Right lobe of liver (tissue), 6 donors: ENCODE measurements around the gene MAML3. TPM values are rescaled to one million over a fixed set of nuclear protein-coding genes. Genes with fewer than 3 reads are reported as not detected.

Experiments
- ATAC-seq, 4 donors: fragments of 200-7000 bp; cut with Tn5 transposase; one replicate each; pipeline ENCODE4 v1.9.1; 2020; ENCODE audit warnings: mild to moderate bottlenecking in 4 of 4, moderate library complexity in 4 of 4
- DNase-seq, 3 donors: peaks; one replicate each; pipeline ENCODE4 v3.0.0-alpha.2; 2020
- H3K27ac ChIP-seq, 3 donors: fragments of 200-600 bp; one replicate each; pipeline ENCODE4 v1.8.0; 2022
- H3K27me3 ChIP-seq, 2 donors: fragments of 200-600 bp; one replicate each; pipeline ENCODE4 v1.8.0; 2022
- H3K36me3 ChIP-seq, 4 donors: fragments of 200-600 bp; sonication (generic) in 1 of 4; one replicate each; pipeline versions ENCODE4 v1.5.1 to v1.8.0; 2017 to 2022; ENCODE audit warnings: control low read depth in 1 of 4
- H3K4me1 ChIP-seq, 4 donors: fragments of 200-600 bp; sonication (generic) in 1 of 4; one replicate each; pipeline versions ENCODE4 v1.5.1 to v1.8.0; 2017 to 2022; ENCODE audit warnings: control low read depth in 1 of 4
- H3K4me3 ChIP-seq, 3 donors: fragments of 200-600 bp; one replicate each; pipeline ENCODE4 v1.8.0; 2022
- H3K9me3 ChIP-seq, 4 donors: fragments of 200-600 bp; sonication (generic) in 1 of 4; one replicate each; pipeline versions ENCODE4 v1.5.1 to v1.8.0; 2017 to 2022; ENCODE audit warnings: control low read depth in 1 of 4
- POLR2A ChIP-seq: fragments of 450-650 bp; IDR thresholded peaks from one replicate; pipeline ENCODE4 v1.6.1; 2017; ENCODE audit warnings: antibody characterized with exemption, mild to moderate bottlenecking
- WGBS: methylation state at CpG from one replicate; pipeline ENCODE4 v1.1.6; 2018; ENCODE audit warnings: low coverage, low lambda C conversion rate; ENCODE audit not compliant: insufficient coverage; ENCODE audit errors: missing lambda C conversion rate; 5-methylcytosine and 5-hydroxymethylcytosine counted together
- intact Hi-C, 2 donors: fragments of 100-400 bp; cut with DNase I; formaldehyde crosslinking; loops; one replicate each; pipeline versions ENCODE4 v1.11.2 to v1.14.1; 2022
- total RNA-seq, 6 experiments: library from RNA; depleted of rRNA in 2 of 6; stranded (reverse); fragments of >200 nt in 2 of 6; fragmentation: NEBNext Ultra II Directional in 3 of 6; extraction: Animal tissue kit (Norgen Biotek cat#: 25700) in 3 of 6; gene quantifications; one replicate each; pipeline versions ENCODE4 v1.1.0 to v1.2.4, GENCODE V29; 2016 to 2023
- TF ChIP-seq, protein P1 (sequence below), 4 donors: fragments of 200-600 bp in 3 of 4; fragments of 450-650 bp in 1 of 4; IDR thresholded peaks; one replicate each; pipeline versions ENCODE4 v1.5.1 to v1.8.0; 2016 to 2022; ENCODE audit warnings: antibody characterized with exemption in 4 of 4, mild to moderate bottlenecking in 2 of 4
- donor health status: DM: no; HTN: yes; CAD: no.
- donor health status: DM: no; HTN: no; CAD: no.
- donor health status: DM: no; HTN: no; CAD: no.
- donor health status: DM: no; HTN: yes; CAD: no.
- donor health status: DM: no; HTN: yes; CAD: no.

The MAML3 gene
- total RNA-seq, 6 experiments from 2014 or later = 2.6 to 7.8 (median 5.0) TPM

DNA sequence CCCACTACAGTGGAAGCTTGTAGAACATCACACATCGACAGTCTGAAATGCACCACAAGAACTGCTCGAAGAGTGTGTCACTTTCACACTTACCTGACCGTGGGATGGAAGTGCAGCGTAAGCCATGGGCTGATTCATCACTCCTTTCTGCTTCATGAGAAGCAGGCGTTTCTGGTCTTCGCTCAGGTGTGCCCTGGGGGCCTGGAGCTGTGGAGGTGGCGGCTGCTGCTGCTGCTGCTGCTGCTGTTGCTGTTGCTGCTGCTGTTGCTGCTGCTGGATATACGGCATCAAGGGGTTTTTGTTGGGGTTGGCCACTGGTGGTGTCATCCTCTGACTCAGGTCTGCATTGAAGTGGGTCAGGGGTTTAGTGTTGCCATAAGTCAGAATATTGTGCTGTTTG, 264.7 kb downstream of the MAML3 start:
- Histone ChIP-seq H3K9me3 (no peaks in the 10 kb centered on the region), H3K27ac (no peak overlapping the region), H3K4me1 (peaks cover 0 to 8% (median 0%) of the 10 kb centered on the region in 4 donors), H3K36me3 (no peaks in the 10 kb centered on the region), H3K4me3 (no peak overlapping the region), H3K27me3 (no peaks in the 10 kb centered on the region)
- DNase-seq = no peak
- WGBS = 17% methylated on average over 1 of the region's 8 CpGs
- intact Hi-C loops = no loop called here
- TF ChIP-seq POLR2A = no peak
- TF ChIP-seq, protein P1, sequence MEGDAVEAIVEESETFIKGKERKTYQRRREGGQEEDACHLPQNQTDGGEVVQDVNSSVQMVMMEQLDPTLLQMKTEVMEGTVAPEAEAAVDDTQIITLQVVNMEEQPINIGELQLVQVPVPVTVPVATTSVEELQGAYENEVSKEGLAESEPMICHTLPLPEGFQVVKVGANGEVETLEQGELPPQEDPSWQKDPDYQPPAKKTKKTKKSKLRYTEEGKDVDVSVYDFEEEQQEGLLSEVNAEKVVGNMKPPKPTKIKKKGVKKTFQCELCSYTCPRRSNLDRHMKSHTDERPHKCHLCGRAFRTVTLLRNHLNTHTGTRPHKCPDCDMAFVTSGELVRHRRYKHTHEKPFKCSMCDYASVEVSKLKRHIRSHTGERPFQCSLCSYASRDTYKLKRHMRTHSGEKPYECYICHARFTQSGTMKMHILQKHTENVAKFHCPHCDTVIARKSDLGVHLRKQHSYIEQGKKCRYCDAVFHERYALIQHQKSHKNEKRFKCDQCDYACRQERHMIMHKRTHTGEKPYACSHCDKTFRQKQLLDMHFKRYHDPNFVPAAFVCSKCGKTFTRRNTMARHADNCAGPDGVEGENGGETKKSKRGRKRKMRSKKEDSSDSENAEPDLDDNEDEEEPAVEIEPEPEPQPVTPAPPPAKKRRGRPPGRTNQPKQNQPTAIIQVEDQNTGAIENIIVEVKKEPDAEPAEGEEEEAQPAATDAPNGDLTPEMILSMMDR (IDR thresholded peaks at IDR 0.05) = no peak
- no peak for ATAC-seq

DNA sequence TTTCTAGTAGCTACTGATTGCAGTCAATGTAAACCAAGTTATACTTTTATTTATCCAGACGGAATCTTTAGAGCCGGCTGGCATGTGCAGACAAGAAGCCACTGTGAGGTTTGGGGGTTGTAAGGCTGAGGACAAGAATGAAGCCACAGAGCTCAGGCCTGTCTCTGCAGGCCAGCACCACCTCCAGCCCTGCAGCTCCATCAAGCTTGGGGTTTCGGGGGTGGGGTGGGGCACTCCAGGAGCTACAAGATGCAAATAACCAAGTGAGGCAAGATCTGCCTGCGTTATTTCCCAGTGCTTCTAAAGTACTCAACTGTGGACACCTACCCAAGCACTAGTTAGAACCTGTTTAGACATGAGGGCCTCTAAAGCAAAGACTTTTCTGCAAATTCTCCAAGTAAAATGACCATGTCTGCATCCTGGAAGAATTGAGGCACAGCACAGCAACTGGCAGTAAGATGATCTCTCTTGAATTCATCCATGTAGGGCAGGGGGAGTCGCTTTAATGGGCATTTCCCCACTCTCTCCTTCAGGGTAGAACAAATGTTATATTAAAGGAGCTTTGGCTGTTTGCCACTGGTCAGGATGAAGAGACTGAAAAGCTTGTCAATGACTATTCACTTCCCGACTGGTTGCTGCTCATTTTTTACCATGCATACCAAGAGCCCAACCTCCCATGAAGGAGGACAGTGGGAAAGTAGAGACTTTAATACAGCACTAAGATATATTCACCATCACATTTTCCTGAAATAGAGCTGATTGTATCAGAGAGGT, 265.8 kb downstream of the MAML3 start:
- intact Hi-C loops = no loop called here
- Histone ChIP-seq H3K27me3 (no peaks in the 10 kb centered on the region), H3K4me3 (no peak overlapping the region), H3K9me3 (no peaks in the 10 kb centered on the region), H3K36me3 (no peaks in the 10 kb centered on the region), H3K27ac (no peak overlapping the region), H3K4me1 (peaks cover 0 to 8% (median 0%) of the 10 kb centered on the region in 4 donors)
- TF ChIP-seq, protein P1 (IDR thresholded peaks at IDR 0.05) = no peak
- TF ChIP-seq POLR2A = no peak
- ATAC-seq = peak in 2 of 4 donors; percentile 20 to 23
- 86% methylated on average over 4 of the region's 6 CpGs for WGBS
- DNase-seq = no peak

GRCh38 chr4:139887376-139887802, 266.6 kb downstream of the MAML3 start:
- Histone ChIP-seq H3K9me3 (no peaks in the 10 kb centered on the region), H3K4me3 (peak overlapping the region; percentile 13 to 35 (median 17)), H3K27ac (peak overlapping the region; percentile 15 to 48 (median 36)), H3K4me1 (peaks cover 0 to 8% (median 0%) of the 10 kb centered on the region in 4 donors), H3K36me3 (no peaks in the 10 kb centered on the region), H3K27me3 (no peaks in the 10 kb centered on the region)
- TF ChIP-seq POLR2A = no peak
- TF ChIP-seq, protein P1 (IDR thresholded peaks at IDR 0.05) = no peak
- WGBS = 34% methylated on average over 4 of the region's 4 CpGs
- intact Hi-C loops = no loop called here
- DNase-seq (no peak), ATAC-seq (peak; percentile 68 to 73 (median 72))

GRCh38 chr4:139886798-139887197, 267.2 kb downstream of the MAML3 start:
- peak overlapping the region; percentile 15 to 48 (median 36) for H3K27ac ChIP-seq
- 15% methylated on average over 8 of the region's 8 CpGs for WGBS
- H3K36me3 ChIP-seq = no peaks in the 10 kb centered on the region
- peak overlapping the region; percentile 13 to 35 (median 17) for H3K4me3 ChIP-seq
- intact Hi-C loops = no loop called here
- no peak for DNase-seq
- H3K27me3 ChIP-seq = no peaks in the 10 kb centered on the region
- peak in 2 of 4 donors; percentile 15 to 46 for ATAC-seq
- no peaks in the 10 kb centered on the region for H3K9me3 ChIP-seq
- H3K4me1 ChIP-seq = peaks cover 0 to 8% (median 0%) of the 10 kb centered on the region in 4 donors
- TF ChIP-seq, protein P1 (IDR thresholded peaks at IDR 0.05) = no peak
- TF ChIP-seq POLR2A = no peak
